PC-9 (cell line): ENCODE measurements around the gene DCHS1. TPM values are rescaled to one million over a fixed set of nuclear protein-coding genes. Genes with fewer than 3 reads are reported as not detected.

Source experiments
- BruUV-seq: library from RNA; stranded (reverse); fragments of 400-500 nt; replicated peaks from 2 replicates; lab custom pipeline; 2021; lab: Mats Ljungman, UMichigan
- CTCF ChIA-PET: fragments of 300-600 bp; sonication (Branson Sonifier 250); formaldehyde crosslinking; loops from one replicate; lab custom pipeline; 2022; ENCODE audit warnings: antibody characterized with exemption; lab: Charles Lee
- POLR2A ChIA-PET: fragments of 300-600 bp; sonication (Branson Sonifier 250); formaldehyde crosslinking; loops from one replicate; lab custom pipeline; 2022; ENCODE audit warnings: antibody characterized with exemption; ENCODE audit not compliant: unreplicated experiment; lab: Charles Lee
- DNase-seq, 2 experiments: peaks; one replicate each; pipeline versions ENCODE4 v3.0.0 to v3.0.0-alpha.2; 2015 to 2022; ENCODE audit warnings: mixed read lengths in 1 of 2
- H2AFZ ChIP-seq: fragments of 200-600 bp; sonication (generic); 2 replicates; pipeline ENCODE4 v1.8.1; 2017; ENCODE audit warnings: antibody characterized with exemption
- H3F3A ChIP-seq: fragments of 200-600 bp; sonication (generic); 2 replicates; pipeline ENCODE4 v1.8.1; 2017; ENCODE audit warnings: antibody characterized with exemption, mild to moderate bottlenecking, low read depth; ENCODE audit not compliant: insufficient read depth
- H3K27ac ChIP-seq: fragments of 200-600 bp; sonication (generic); 2 replicates; pipeline ENCODE4 v1.6.1; 2016; ENCODE audit warnings: mixed run types
- H3K27me3 ChIP-seq: fragments of 200-600 bp; sonication (generic); 2 replicates; pipeline ENCODE4 v1.6.1; 2016; ENCODE audit warnings: low read depth, mixed run types; ENCODE audit not compliant: insufficient read depth
- H3K36me3 ChIP-seq: fragments of 200-600 bp; sonication (generic); 2 replicates; pipeline ENCODE4 v1.6.1; 2016; ENCODE audit warnings: low read depth, mixed run types
- H3K4me1 ChIP-seq: fragments of 200-600 bp; sonication (generic); replicated peaks from 2 replicates; pipeline ENCODE4 v1.6.1; 2016; ENCODE audit warnings: mixed run types; ENCODE audit not compliant: insufficient read depth
- H3K4me2 ChIP-seq: fragments of 200-600 bp; sonication (generic); 2 replicates; pipeline ENCODE4 v1.6.1; 2017; ENCODE audit warnings: mixed run types
- H3K4me3 ChIP-seq: fragments of 200-600 bp; sonication (generic); 2 replicates; pipeline ENCODE4 v1.6.1; 2016; ENCODE audit warnings: mixed run types
- H3K79me2 ChIP-seq: fragments of 200-600 bp; sonication (generic); 2 replicates; pipeline ENCODE4 v1.6.1; 2017; ENCODE audit warnings: low read depth, mixed run types
- H3K9me2 ChIP-seq: fragments of 200-600 bp; sonication (generic); 2 replicates; pipeline ENCODE4 v1.8.1; 2017; ENCODE audit warnings: mild to moderate bottlenecking; ENCODE audit not compliant: insufficient read depth
- H3K9me3 ChIP-seq: fragments of 200-600 bp; sonication (generic); 2 replicates; pipeline ENCODE4 v1.8.1; 2016; ENCODE audit warnings: low read depth; ENCODE audit not compliant: insufficient read depth
- H4K20me1 ChIP-seq: fragments of 200-600 bp; sonication (generic); 2 replicates; pipeline ENCODE4 v1.8.1; 2017; ENCODE audit not compliant: insufficient read depth
- CTCF ChIP-seq: fragments of 200-600 bp; sonication (generic); conservative IDR thresholded peaks from 2 replicates; pipeline ENCODE4 v1.6.1; 2017; ENCODE audit warnings: mixed run types, antibody characterized with exemption, mild to moderate bottlenecking, moderate library complexity
- EZH2 ChIP-seq: fragments of 200-600 bp; sonication (generic); IDR thresholded peaks from 2 replicates; pipeline ENCODE4 v1.8.0; 2017; ENCODE audit warnings: antibody characterized with exemption, low read depth
- intact Hi-C: fragments of 100-400 bp; cut with micrococcal nuclease; formaldehyde crosslinking; loops from one replicate; pipeline ENCODE4 v1.10.0; 2022; ENCODE audit not compliant: unreplicated experiment
- total RNA-seq: library from RNA; stranded (reverse); gene quantifications from 2 replicates; pipeline ENCODE4 v1.2.3, GENCODE V29; 2021

Gene DCHS1
- total RNA-seq, 1 experiment from 2014 or later = 0.22 TPM

- H3K4me2 ChIP-seq = no peak overlapping the region
- no peaks in the 10 kb centered on the region for H3K9me2 ChIP-seq
- H2AFZ ChIP-seq = no peak overlapping the region
- TF ChIP-seq EZH2 (no peak), CTCF (no peak)
- H3K4me3 ChIP-seq = no peak overlapping the region
- H3K36me3 ChIP-seq = no peaks in the 10 kb centered on the region
- CTCF ChIA-PET = no interaction called here
- POLR2A ChIA-PET = no interaction called here
- no peaks in the 10 kb centered on the region for H3F3A ChIP-seq
- no peaks in the 10 kb centered on the region for H3K27me3 ChIP-seq
- DNase-seq = no peak
- H3K9me3 ChIP-seq = no peaks in the 10 kb centered on the region; the same call in 1 of the 2 replicates
- no peak overlapping the region for H3K27ac ChIP-seq
- intact Hi-C loops = no loop called here
- no peaks in the 10 kb centered on the region for H3K4me1 ChIP-seq
- H4K20me1 ChIP-seq = no peaks in the 10 kb centered on the region
- BruUV-seq = no TSS peak
- no peaks in the 10 kb centered on the region for H3K79me2 ChIP-seq
These were observed 67.6 kb downstream of the DCHS1 start for GRCh38 chr11:6588018-6588417.

GRCh38 chr11:6587360-6587953 is 68.2 kb downstream of the DCHS1 start:
- Histone ChIP-seq H3K79me2 (no peaks in the 10 kb centered on the region), H2AFZ (no peak overlapping the region), H3K9me2 (no peaks in the 10 kb centered on the region), H3F3A (no peaks in the 10 kb centered on the region), H3K27ac (no peak overlapping the region), H3K4me1 (no peaks in the 10 kb centered on the region), H4K20me1 (no peaks in the 10 kb centered on the region), H3K4me3 (no peak overlapping the region), H3K27me3 (no peaks in the 10 kb centered on the region), H3K36me3 (no peaks in the 10 kb centered on the region), H3K4me2 (no peak overlapping the region), H3K9me3 (no peaks in the 10 kb centered on the region; the same call in 1 of the 2 replicates)
- BruUV-seq = no TSS peak
- ChIA-PET POLR2A (no interaction called here), CTCF (no interaction called here)
- intact Hi-C loops = no loop called here
- TF ChIP-seq CTCF (no peak), EZH2 (no peak)
- no peak for DNase-seq

- no peaks in the 10 kb centered on the region for H4K20me1 ChIP-seq
- H3K27me3 ChIP-seq = no peaks in the 10 kb centered on the region
- POLR2A ChIA-PET = no interaction called here
- no peak overlapping the region for H2AFZ ChIP-seq
- H3K4me1 ChIP-seq = no peaks in the 10 kb centered on the region
- CTCF ChIA-PET = no interaction called here
- H3F3A ChIP-seq = no peaks in the 10 kb centered on the region
- H3K36me3 ChIP-seq = no peaks in the 10 kb centered on the region
- H3K4me3 ChIP-seq = no peak overlapping the region
- DNase-seq = no peak
- BruUV-seq = no TSS peak
- TF ChIP-seq CTCF (no peak), EZH2 (no peak)
- no peaks in the 10 kb centered on the region; the same call in 1 of the 2 replicates for H3K9me3 ChIP-seq
- intact Hi-C loops = no loop called here
- H3K27ac ChIP-seq = no peak overlapping the region
- H3K4me2 ChIP-seq = no peak overlapping the region
- no peaks in the 10 kb centered on the region for H3K79me2 ChIP-seq
- no peaks in the 10 kb centered on the region for H3K9me2 ChIP-seq
These were observed 68.9 kb downstream of the DCHS1 start for GRCh38 chr11:6586434-6587359.
